Fibroblast of lung (primary cell): Measurements from ENCODE around the gene LBR. TPM values are rescaled to one million over a fixed set of nuclear protein-coding genes. Genes with fewer than 3 reads are reported as not detected.
A peak's percentile ranks its signal among the peaks of the same experiment; 100 is the strongest.
"Not testable (repeated sequence)": the region's sequence is repeated elsewhere in the genome, so short reads cannot be mapped to it uniquely, and the experiment has no call there.

Experiments
- DNase-seq, 2 donors: peaks; one replicate each; pipeline versions ENCODE4 v3.0.0 to v3.0.0-alpha.2; 2010; ENCODE audit warnings: low read depth in 2 of 2
- H2AFZ ChIP-seq: 2 replicates; pipeline ENCODE4 v1.5.1; 2012; ENCODE audit warnings: low read length, control low read depth, inconsistent platforms
- H3K27ac ChIP-seq: 2 replicates; pipeline ENCODE4 v1.5.1; 2011; ENCODE audit warnings: low read length, control low read depth; ENCODE audit not compliant: insufficient read depth
- H3K27me3 ChIP-seq: 2 replicates; pipeline ENCODE4 v1.5.1; 2011; ENCODE audit warnings: mild to moderate bottlenecking, low read length; ENCODE audit not compliant: control insufficient read depth, insufficient read depth
- H3K36me3 ChIP-seq: 2 replicates; pipeline ENCODE4 v1.5.1; 2011; ENCODE audit warnings: low read length; ENCODE audit not compliant: control insufficient read depth, insufficient read depth
- H3K4me1 ChIP-seq: 2 replicates; pipeline ENCODE4 v1.5.1; 2011; ENCODE audit warnings: low read length; ENCODE audit not compliant: control insufficient read depth, insufficient read depth; ENCODE audit errors: extremely low read depth
- H3K4me2 ChIP-seq: 2 replicates; pipeline ENCODE4 v1.5.1; 2011; ENCODE audit warnings: low read length, control low read depth; ENCODE audit not compliant: insufficient read depth; ENCODE audit errors: extremely low read depth
- H3K4me3 ChIP-seq, 4 experiments: fragments of 200-600 bp in 1 of 4; sonication (generic) in 1 of 4; replicated peaks in 1 of 4; 2 replicates each; pipeline ENCODE4 v1.5.1; 2011 to 2016; ENCODE audit warnings: low read length in 4 of 4, low read depth in 3 of 4, mild to moderate bottlenecking in 3 of 4, control low read depth in 2 of 4, inconsistent platforms in 1 of 4, mixed read lengths in 1 of 4; ENCODE audit not compliant: insufficient read depth in 1 of 4; ENCODE audit errors: control extremely low read depth in 1 of 4
- H3K79me2 ChIP-seq: 2 replicates; pipeline ENCODE4 v1.5.1; 2012; ENCODE audit warnings: mild to moderate bottlenecking, low read length, inconsistent platforms; ENCODE audit not compliant: control insufficient read depth, insufficient read depth
- H3K9ac ChIP-seq: 2 replicates; pipeline ENCODE4 v1.5.1; 2011; ENCODE audit warnings: mild to moderate bottlenecking, low read length, control low read depth; ENCODE audit not compliant: insufficient read depth
- H3K9me3 ChIP-seq: 2 replicates; pipeline ENCODE4 v1.5.1; 2012; ENCODE audit warnings: low read depth, low read length; ENCODE audit not compliant: control insufficient read depth, insufficient read depth
- H4K20me1 ChIP-seq: 2 replicates; pipeline ENCODE4 v1.5.1; 2011; ENCODE audit warnings: low read length; ENCODE audit not compliant: control insufficient read depth, insufficient read depth; ENCODE audit errors: extremely low read depth
- CTCF ChIP-seq, 2 donors: IDR thresholded peaks in 1 of 2; conservative IDR thresholded peaks in 1 of 2; 1 replicate in 1 of 2; 2 replicates in 1 of 2; pipeline ENCODE4 v1.5.1; 2011 to 2012; ENCODE audit warnings: low read length in 2 of 2, control low read depth in 1 of 2, inconsistent platforms in 1 of 2, low read depth in 1 of 2, mild to moderate bottlenecking in 1 of 2
- EZH2 ChIP-seq: IDR thresholded peaks from 2 replicates; pipeline ENCODE4 v1.5.1; 2012; ENCODE audit warnings: low read length, control low read depth, mild to moderate bottlenecking; ENCODE audit errors: missing control alignments
- polyA plus RNA-seq, 2 donors: library from polyadenylated mRNA; depleted of rRNA in 1 of 2; stranded (reverse) in 1 of 2; unstranded in 1 of 2; fragments of >200 nt; gene quantifications; 2 replicates each; pipeline ENCODE4 v1.2.1, GENCODE V29; 2011 to 2012; ENCODE audit warnings: missing spikeins in 1 of 2
- total RNA-seq: library from RNA; depleted of rRNA; stranded (reverse); fragments of >200 nt; gene quantifications from 2 replicates; pipeline ENCODE4 v1.2.1, GENCODE V29; 2014

The LBR gene
- total and polyA plus RNA-seq, 2 donors (not counting 1 experiment from before 2014, with no cell fraction given) = 33.9 to 34.1 TPM

- Histone ChIP-seq H3K9ac (no peak overlapping the region), H3K79me2 (no peaks in the 10 kb centered on the region), H4K20me1 (no peaks in the 10 kb centered on the region), H3K4me1 (no peaks in the 10 kb centered on the region), H2AFZ (no peak overlapping the region), H3K36me3 (no peaks in the 10 kb centered on the region), H3K9me3 (no peaks in the 10 kb centered on the region), H3K4me3 (no peak overlapping the region), H3K27me3 (no peaks in the 10 kb centered on the region), H3K27ac (no peak overlapping the region), H3K4me2 (no peak overlapping the region)
- no peak for DNase-seq
- TF ChIP-seq CTCF (conservative IDR thresholded peaks at IDR 0.05 in 1 of 2, IDR thresholded peaks at IDR 0.05 in 1 of 2; ENCODE audit: low read depth in 1 of 2, low read length in 2 of 2) (no peak), EZH2 (no peak)
These were observed 48.3 kb upstream of the LBR start for GRCh38 chr1:225476100-225476511.

- no peak overlapping the region for H3K9ac ChIP-seq
- peak overlapping the region; percentile 66 for H3K4me2 ChIP-seq
- peak; percentile 48 to 71 for DNase-seq
- H4K20me1 ChIP-seq = no peaks in the 10 kb centered on the region
- H3K27me3 ChIP-seq = no peaks in the 10 kb centered on the region
- H3K27ac ChIP-seq = no peak overlapping the region
- peak; percentile 87 to 100 for TF ChIP-seq CTCF (conservative IDR thresholded peaks at IDR 0.05 in 1 of 2, IDR thresholded peaks at IDR 0.05 in 1 of 2; ENCODE audit: low read depth in 1 of 2, low read length in 2 of 2)
- TF ChIP-seq EZH2 = no peak
- H2AFZ ChIP-seq = peak overlapping the region; percentile 23
- H3K36me3 ChIP-seq = no peaks in the 10 kb centered on the region
- no peaks in the 10 kb centered on the region for H3K9me3 ChIP-seq
- H3K4me1 ChIP-seq = no peaks in the 10 kb centered on the region
- H3K4me3 ChIP-seq = no peak overlapping the region
- no peaks in the 10 kb centered on the region for H3K79me2 ChIP-seq
These were observed 47.4 kb upstream of the LBR start for GRCh38 chr1:225474986-225475820.

- H3K9ac ChIP-seq = no peak overlapping the region
- no peaks in the 10 kb centered on the region for H3K36me3 ChIP-seq
- TF ChIP-seq CTCF (conservative IDR thresholded peaks at IDR 0.05 in 1 of 2, IDR thresholded peaks at IDR 0.05 in 1 of 2; ENCODE audit: low read depth in 1 of 2, low read length in 2 of 2) (no peak), EZH2 (no peak)
- H3K4me2 ChIP-seq = no peak overlapping the region
- DNase-seq = no peak
- H4K20me1 ChIP-seq = no peaks in the 10 kb centered on the region
- no peak overlapping the region for H3K27ac ChIP-seq
- no peaks in the 10 kb centered on the region for H3K9me3 ChIP-seq
- H3K4me3 ChIP-seq = no peak overlapping the region
- no peaks in the 10 kb centered on the region for H3K27me3 ChIP-seq
- H3K4me1 ChIP-seq = no peaks in the 10 kb centered on the region
- no peak overlapping the region for H2AFZ ChIP-seq
- no peaks in the 10 kb centered on the region for H3K79me2 ChIP-seq
These were observed 46.7 kb upstream of the LBR start for GRCh38 chr1:225474439-225474985.

- H3K36me3 ChIP-seq, H3K27me3 ChIP-seq, H3K79me2 ChIP-seq, H2AFZ ChIP-seq, DNase-seq, H3K4me1 ChIP-seq, H3K27ac ChIP-seq, H3K4me3 ChIP-seq, H3K9ac ChIP-seq, H4K20me1 ChIP-seq, H3K9me3 ChIP-seq, H3K4me2 ChIP-seq: not testable (repeated sequence)
These were observed 46.0 kb upstream of the LBR start for GRCh38 chr1:225473676-225474438.
